Measurements from ENCODE around the gene ZNF223.
A peak's percentile ranks its signal among the peaks of the same experiment; 100 is the strongest.

ZNF223 gene

GRCh38 chr19:44051650-44052402 is at the start of gene ZNF223:
TSS of gene ZNF223 (plus strand) at chr19:44052036. CDS start at chr19:44055177, 3,141 bp downstream.
- peak; percentile 13 to 53 for DNase-seq (ENCODE audit: low read depth in 2 of 2, low spot score in 1 of 2)

GRCh38 chr19:44002212-44002565 is 49.6 kb upstream of the ZNF223 start:
- DNase-seq (ENCODE audit: low read depth in 2 of 2, low spot score in 1 of 2) = no peak

GRCh38 chr19:44002566-44003460 is 49.0 kb upstream of the ZNF223 start, which contains the start of gene ZNF230:
TSS of gene ZNF230 (plus strand) at chr19:44002957. CDS start at chr19:44007079, 4,122 bp downstream.
- DNase-seq (ENCODE audit: low read depth in 2 of 2, low spot score in 1 of 2) = peak; percentile 59 to 79

- no peak for DNase-seq (ENCODE audit: low read depth in 2 of 2, low spot score in 1 of 2)
Observed at GRCh38 chr19:44003461-44004009, 48.3 kb upstream of the ZNF223 start.

- no peak for DNase-seq (ENCODE audit: low read depth in 2 of 2, low spot score in 1 of 2)
Observed at GRCh38 chr19:44005973-44006372, 45.9 kb upstream of the ZNF223 start.

- DNase-seq (ENCODE audit: low read depth in 2 of 2, low spot score in 1 of 2) = no peak
Observed at GRCh38 chr19:44007473-44007872, 44.4 kb upstream of the ZNF223 start.

- DNase-seq (ENCODE audit: low read depth in 2 of 2, low spot score in 1 of 2) = no peak
Observed at GRCh38 chr19:44010468-44010867, 41.4 kb upstream of the ZNF223 start.

GRCh38 chr19:44019498-44019897 is 32.3 kb upstream of the ZNF223 start:
- DNase-seq (ENCODE audit: low read depth in 2 of 2, low spot score in 1 of 2) = no peak

- no peak for DNase-seq (ENCODE audit: low read depth in 2 of 2, low spot score in 1 of 2)
Observed at GRCh38 chr19:44021221-44021620, 30.6 kb upstream of the ZNF223 start.

GRCh38 chr19:44024900-44025216 is 27.0 kb upstream of the ZNF223 start:
- no peak for DNase-seq (ENCODE audit: low read depth in 2 of 2, low spot score in 1 of 2)

- DNase-seq (ENCODE audit: low read depth in 2 of 2, low spot score in 1 of 2) = peak; percentile 44 to 70
Observed at GRCh38 chr19:44025217-44025936, 26.5 kb upstream of the ZNF223 start, which contains the start of gene ZNF222. TSS of gene ZNF222 (plus strand) at chr19:44025379. CDS start at chr19:44025437, 58 bp downstream.

- DNase-seq (ENCODE audit: low read depth in 2 of 2, low spot score in 1 of 2) = no peak
Observed at GRCh38 chr19:44026622-44027021, 25.2 kb upstream of the ZNF223 start.

GRCh38 chr19:44032001-44032610 is 19.7 kb upstream of the ZNF223 start:
- no peak for DNase-seq (ENCODE audit: low read depth in 2 of 2, low spot score in 1 of 2)

GRCh38 chr19:44042147-44042546 is 9.7 kb upstream of the ZNF223 start:
- DNase-seq (ENCODE audit: low read depth in 2 of 2, low spot score in 1 of 2) = no peak

GRCh38 chr19:44050740-44051649 is 841 bp upstream of the ZNF223 start:
- DNase-seq (ENCODE audit: low read depth in 2 of 2, low spot score in 1 of 2) = no peak

GRCh38 chr19:44055870-44056269 is 4.0 kb downstream of the ZNF223 start:
- no peak for DNase-seq (ENCODE audit: low read depth in 2 of 2, low spot score in 1 of 2)

- no peak for DNase-seq (ENCODE audit: low read depth in 2 of 2, low spot score in 1 of 2)
Observed at GRCh38 chr19:44059229-44059628, 7.4 kb downstream of the ZNF223 start.

GRCh38 chr19:44061038-44061437 is 9.2 kb downstream of the ZNF223 start:
- no peak for DNase-seq (ENCODE audit: low read depth in 2 of 2, low spot score in 1 of 2)

GRCh38 chr19:44066305-44066704 is 14.5 kb downstream of the ZNF223 start:
- no peak for DNase-seq (ENCODE audit: low read depth in 2 of 2, low spot score in 1 of 2)

GRCh38 chr19:44069415-44069814 is 17.6 kb downstream of the ZNF223 start:
- no peak for DNase-seq (ENCODE audit: low read depth in 2 of 2, low spot score in 1 of 2)

All from stimulated activated CD8-positive, alpha-beta memory T cell treated with anti-CD3 and anti-CD28 coated beads, Interleukin-4, amount 100 ng/mL, for 4 hours (primary cell).